Endothelial cell of umbilical vein (primary cell): ENCODE data around the gene PLCH1. TPM values are rescaled to one million over a fixed set of nuclear protein-coding genes. Genes with fewer than 3 reads are reported as not detected.

Source experiments
- BruUV-seq: library from RNA; stranded (reverse); fragments of 400-500 nt; replicated peaks from 2 replicates; lab custom pipeline; 2021; lab: Mats Ljungman, UMichigan
- CTCF ChIA-PET: fragments of 300-600, 350-600 bp; sonication (Branson Sonifier 250); formaldehyde crosslinking; loops from one replicate; lab custom pipeline; 2021; ENCODE audit warnings: antibody characterized with exemption, inconsistent platforms; lab: Charles Lee
- POLR2A ChIA-PET: fragments of 300-600, 350-600 bp; sonication (Branson Sonifier 250); formaldehyde crosslinking; loops from one replicate; lab custom pipeline; 2021; ENCODE audit warnings: antibody characterized with exemption, inconsistent platforms; lab: Charles Lee
- DNase-seq: peaks from one replicate; pipeline ENCODE4 v3.0.0-alpha.2; 2011; ENCODE audit warnings: low read depth, low spot score
- FAIRE-seq: peaks from 2 replicates; lab custom pipeline; 2011; peaks lifted over from hg19 to GRCh38; lab: Jason Lieb, UNC
- H2AFZ ChIP-seq: 2 replicates; pipeline ENCODE4 v1.6.0; 2012; ENCODE audit warnings: low read depth, low read length, control low read depth, inconsistent platforms
- H3K27ac ChIP-seq: 2 replicates; pipeline ENCODE4 v1.5.1; 2011; ENCODE audit warnings: low read depth, mild to moderate bottlenecking, control low read depth, low read length, moderate library complexity; ENCODE audit not compliant: insufficient read depth
- H3K27me3 ChIP-seq, 2 experiments: 2 replicates each; pipeline versions ENCODE4 v1.6.0 to v1.6.1; 2011; ENCODE audit warnings: low read length in 2 of 2, mixed read lengths in 1 of 2; ENCODE audit not compliant: control insufficient read depth in 2 of 2, insufficient read depth in 2 of 2
- H3K36me3 ChIP-seq, 2 experiments: 2 replicates in 1 of 2; 3 replicates in 1 of 2; pipeline ENCODE4 v1.5.1; 2011; ENCODE audit warnings: low read length in 2 of 2, mild to moderate bottlenecking in 1 of 2, moderate library complexity in 1 of 2; ENCODE audit not compliant: control insufficient read depth in 2 of 2, insufficient read depth in 2 of 2; ENCODE audit errors: extremely low read depth in 1 of 2
- H3K4me1 ChIP-seq: 3 replicates; pipeline ENCODE4 v1.5.1; 2011; ENCODE audit warnings: mild to moderate bottlenecking, low read length; ENCODE audit not compliant: control insufficient read depth, insufficient read depth; ENCODE audit errors: extremely low read depth
- H3K4me2 ChIP-seq: 2 replicates; pipeline ENCODE4 v1.6.1; 2011; ENCODE audit warnings: low read length, control low read depth, mixed read lengths; ENCODE audit not compliant: insufficient read depth
- H3K4me3 ChIP-seq, 3 experiments: fragments of 200-600 bp in 1 of 3; sonication (generic), shearing (Covaris generic) in 1 of 3; replicated peaks in 1 of 3; 2 replicates each; pipeline ENCODE4 v1.5.1; 2011 to 2016; ENCODE audit warnings: control low read depth in 3 of 3, low read length in 3 of 3, mild to moderate bottlenecking in 2 of 3, inconsistent platforms in 1 of 3, low read depth in 1 of 3, moderate library complexity in 1 of 3; ENCODE audit not compliant: insufficient read depth in 1 of 3
- H3K79me2 ChIP-seq: 2 replicates; pipeline ENCODE4 v1.6.0; 2012; ENCODE audit warnings: low read length, inconsistent platforms; ENCODE audit not compliant: control insufficient read depth, insufficient read depth
- H3K9ac ChIP-seq: replicated peaks from 2 replicates; pipeline ENCODE3; 2011; ENCODE audit warnings: low read length, control low read depth; ENCODE audit not compliant: insufficient read depth; ENCODE audit errors: extremely low read depth
- H3K9me1 ChIP-seq: replicated peaks from 3 replicates; pipeline ENCODE4 v1.6.0; 2011; ENCODE audit warnings: mild to moderate bottlenecking, low read length; ENCODE audit not compliant: control insufficient read depth, insufficient read depth; ENCODE audit errors: extremely low read depth
- H3K9me3 ChIP-seq: replicated peaks from 2 replicates; pipeline ENCODE4 v1.5.1; 2012; ENCODE audit warnings: low read length, inconsistent platforms; ENCODE audit not compliant: control insufficient read depth, insufficient read depth
- H4K20me1 ChIP-seq: replicated peaks from 2 replicates; pipeline ENCODE3; 2011; ENCODE audit warnings: mild to moderate bottlenecking, low read length; ENCODE audit not compliant: control insufficient read depth, insufficient read depth; ENCODE audit errors: extremely low read depth
- EZH2 ChIP-seq: IDR thresholded peaks from 2 replicates; pipeline ENCODE4 v1.6.1; 2012; ENCODE audit warnings: borderline replicate concordance, low read depth, mild to moderate bottlenecking, moderate library complexity, low read length, inconsistent platforms; ENCODE audit not compliant: severe bottlenecking
- FOS ChIP-seq: IDR thresholded peaks from 2 replicates; pipeline ENCODE4 v1.6.1; 2011; ENCODE audit warnings: mild to moderate bottlenecking, low read length, moderate library complexity, borderline replicate concordance; ENCODE audit not compliant: insufficient read depth
- GATA2 ChIP-seq: IDR thresholded peaks from 2 replicates; pipeline ENCODE4 v1.7.0; 2011; ENCODE audit warnings: low read depth, mild to moderate bottlenecking, moderate library complexity, mixed read lengths, low read length; ENCODE audit not compliant: insufficient read length, insufficient read depth
- JUN ChIP-seq: IDR thresholded peaks from 2 replicates; pipeline ENCODE4 v1.6.1; 2011; ENCODE audit warnings: borderline replicate concordance, low read depth; ENCODE audit not compliant: insufficient read length, insufficient read depth
- MYC ChIP-seq: IDR thresholded peaks from one replicate; pipeline ENCODE4 v1.6.1; 2011; ENCODE audit warnings: mild to moderate bottlenecking, low read depth, low read length
- POLR2A ChIP-seq: IDR thresholded peaks from 2 replicates; pipeline ENCODE4 v1.6.1; 2012; ENCODE audit warnings: low read depth, mild to moderate bottlenecking, control low read depth, low read length
- POLR2AphosphoS5 ChIP-seq: IDR thresholded peaks from 2 replicates; pipeline ENCODE4 v1.6.1; 2012; ENCODE audit warnings: low read depth, mild to moderate bottlenecking, control low read depth, low read length, moderate library complexity; ENCODE audit not compliant: insufficient read depth
- dilution Hi-C: fragments of 300-500 bp; cut with MboI; formaldehyde crosslinking; loops from one replicate; pipeline ENCODE4 v1.15.0; 2019; ENCODE audit warnings: low sequenced_read_pairs; ENCODE audit not compliant: extremely low pct_ligation_motif_present
- intact Hi-C: fragments of 100-400 bp; cut with micrococcal nuclease; formaldehyde crosslinking; loops from one replicate; pipeline ENCODE4 v1.10.0; 2022
- polyA plus RNA-seq, 4 experiments: library from polyadenylated mRNA; depleted of rRNA in 3 of 4; stranded (reverse) in 3 of 4; unstranded in 1 of 4; fragments of >200 nt; gene quantifications; 2 replicates each; pipeline versions ENCODE4 v1.2.1 to v1.2.3, GENCODE V29; 2011 to 2012; ENCODE audit warnings: missing spikeins in 1 of 4
- total RNA-seq: library from RNA; stranded (reverse); gene quantifications from 2 replicates; pipeline ENCODE4 v1.2.3, GENCODE V29; 2021
- TF ChIP-seq, protein P1 (sequence below), 2 donors: IDR thresholded peaks; 1 replicate in 1 of 2; 2 replicates in 1 of 2; pipeline ENCODE4 v1.5.1; 2011; ENCODE audit warnings: low read length in 2 of 2, mild to moderate bottlenecking in 2 of 2, moderate library complexity in 2 of 2, control low read depth in 1 of 2, inconsistent platforms in 1 of 2, low read depth in 1 of 2; ENCODE audit not compliant: insufficient read depth in 1 of 2; ENCODE audit errors: extremely low read depth in 1 of 2
- TF ChIP-seq, protein P2 (sequence below): IDR thresholded peaks from 2 replicates; pipeline ENCODE4 v1.6.1; 2011; ENCODE audit not compliant: insufficient read depth, insufficient read length

The PLCH1 gene
- total and polyA plus RNA-seq, 2 donors (not counting 3 experiments of a cell fraction or from before 2014, with no cell fraction given), result 0.03 TPM; not detected in 1

DNA sequence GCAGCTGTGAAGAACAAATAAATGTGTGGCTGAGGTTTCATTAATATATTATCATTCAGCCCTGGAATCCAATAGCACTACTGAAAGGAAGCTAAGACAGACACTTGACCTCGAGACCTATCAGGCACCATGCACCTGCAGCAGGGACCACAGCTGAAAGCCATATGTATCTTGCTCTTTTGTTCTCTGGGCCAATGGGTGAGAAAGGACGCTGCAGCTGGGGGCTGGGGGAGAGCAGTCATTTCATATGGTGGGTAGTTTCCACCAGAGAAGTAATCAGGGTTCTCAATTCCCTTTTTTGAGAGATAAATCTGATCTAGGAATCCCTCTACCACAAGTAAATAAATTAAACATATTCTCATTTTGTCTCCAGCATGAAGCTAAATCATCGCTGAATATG lies 225.8 kb downstream of the PLCH1 start:
- POLR2A ChIA-PET, result no interaction called here
- H3K79me2 ChIP-seq, result no peaks in the 10 kb centered on the region
- H3K4me1 ChIP-seq, result no peaks in the 10 kb centered on the region
- CTCF ChIA-PET, result no interaction called here
- no peaks in the 10 kb centered on the region for H4K20me1 ChIP-seq
- no peaks in the 10 kb centered on the region for H3K9me1 ChIP-seq
- H2AFZ ChIP-seq, result no peak overlapping the region
- intact Hi-C loops (no loop called here), dilution Hi-C loops (no loop called here)
- peaks cover 4% of the 10 kb centered on the region for H3K9me3 ChIP-seq
- no peaks in the 10 kb centered on the region for H3K36me3 ChIP-seq
- H3K27me3 ChIP-seq, result no peaks in the 10 kb centered on the region
- DNase-seq (no peak), FAIRE-seq (no peak)
- no peak overlapping the region for H3K27ac ChIP-seq
- TF ChIP-seq GATA2 (no peak), FOS (no peak), MYC (no peak), POLR2AphosphoS5 (no peak), EZH2 (no peak), JUN (no peak), POLR2A (no peak)
- TF ChIP-seq, protein P1, sequence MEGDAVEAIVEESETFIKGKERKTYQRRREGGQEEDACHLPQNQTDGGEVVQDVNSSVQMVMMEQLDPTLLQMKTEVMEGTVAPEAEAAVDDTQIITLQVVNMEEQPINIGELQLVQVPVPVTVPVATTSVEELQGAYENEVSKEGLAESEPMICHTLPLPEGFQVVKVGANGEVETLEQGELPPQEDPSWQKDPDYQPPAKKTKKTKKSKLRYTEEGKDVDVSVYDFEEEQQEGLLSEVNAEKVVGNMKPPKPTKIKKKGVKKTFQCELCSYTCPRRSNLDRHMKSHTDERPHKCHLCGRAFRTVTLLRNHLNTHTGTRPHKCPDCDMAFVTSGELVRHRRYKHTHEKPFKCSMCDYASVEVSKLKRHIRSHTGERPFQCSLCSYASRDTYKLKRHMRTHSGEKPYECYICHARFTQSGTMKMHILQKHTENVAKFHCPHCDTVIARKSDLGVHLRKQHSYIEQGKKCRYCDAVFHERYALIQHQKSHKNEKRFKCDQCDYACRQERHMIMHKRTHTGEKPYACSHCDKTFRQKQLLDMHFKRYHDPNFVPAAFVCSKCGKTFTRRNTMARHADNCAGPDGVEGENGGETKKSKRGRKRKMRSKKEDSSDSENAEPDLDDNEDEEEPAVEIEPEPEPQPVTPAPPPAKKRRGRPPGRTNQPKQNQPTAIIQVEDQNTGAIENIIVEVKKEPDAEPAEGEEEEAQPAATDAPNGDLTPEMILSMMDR (IDR thresholded peaks at IDR 0.05; ENCODE audit: extremely low read depth in 1 of 2, insufficient read depth in 1 of 2, low read depth in 1 of 2, low read length in 2 of 2), result no peak
- TF ChIP-seq, protein P2, sequence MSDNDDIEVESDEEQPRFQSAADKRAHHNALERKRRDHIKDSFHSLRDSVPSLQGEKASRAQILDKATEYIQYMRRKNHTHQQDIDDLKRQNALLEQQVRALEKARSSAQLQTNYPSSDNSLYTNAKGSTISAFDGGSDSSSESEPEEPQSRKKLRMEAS, result no peak
- no TSS peak for BruUV-seq
- no peak overlapping the region for H3K4me3 ChIP-seq
- no peak overlapping the region for H3K9ac ChIP-seq
- no peak overlapping the region for H3K4me2 ChIP-seq
